ENCODE results near the gene MAPK8IP1.

The MAPK8IP1 gene

GRCh38 chr11:45927332-45927683, 41.9 kb downstream of the MAPK8IP1 start:
- TF ChIP-seq, protein P1, sequence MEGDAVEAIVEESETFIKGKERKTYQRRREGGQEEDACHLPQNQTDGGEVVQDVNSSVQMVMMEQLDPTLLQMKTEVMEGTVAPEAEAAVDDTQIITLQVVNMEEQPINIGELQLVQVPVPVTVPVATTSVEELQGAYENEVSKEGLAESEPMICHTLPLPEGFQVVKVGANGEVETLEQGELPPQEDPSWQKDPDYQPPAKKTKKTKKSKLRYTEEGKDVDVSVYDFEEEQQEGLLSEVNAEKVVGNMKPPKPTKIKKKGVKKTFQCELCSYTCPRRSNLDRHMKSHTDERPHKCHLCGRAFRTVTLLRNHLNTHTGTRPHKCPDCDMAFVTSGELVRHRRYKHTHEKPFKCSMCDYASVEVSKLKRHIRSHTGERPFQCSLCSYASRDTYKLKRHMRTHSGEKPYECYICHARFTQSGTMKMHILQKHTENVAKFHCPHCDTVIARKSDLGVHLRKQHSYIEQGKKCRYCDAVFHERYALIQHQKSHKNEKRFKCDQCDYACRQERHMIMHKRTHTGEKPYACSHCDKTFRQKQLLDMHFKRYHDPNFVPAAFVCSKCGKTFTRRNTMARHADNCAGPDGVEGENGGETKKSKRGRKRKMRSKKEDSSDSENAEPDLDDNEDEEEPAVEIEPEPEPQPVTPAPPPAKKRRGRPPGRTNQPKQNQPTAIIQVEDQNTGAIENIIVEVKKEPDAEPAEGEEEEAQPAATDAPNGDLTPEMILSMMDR (IDR thresholded peaks at IDR 0.05; ENCODE audit: low read depth, low read length) = no peak
- no peak for DNase-seq (ENCODE audit: extremely low read depth, low read depth)

DNA sequence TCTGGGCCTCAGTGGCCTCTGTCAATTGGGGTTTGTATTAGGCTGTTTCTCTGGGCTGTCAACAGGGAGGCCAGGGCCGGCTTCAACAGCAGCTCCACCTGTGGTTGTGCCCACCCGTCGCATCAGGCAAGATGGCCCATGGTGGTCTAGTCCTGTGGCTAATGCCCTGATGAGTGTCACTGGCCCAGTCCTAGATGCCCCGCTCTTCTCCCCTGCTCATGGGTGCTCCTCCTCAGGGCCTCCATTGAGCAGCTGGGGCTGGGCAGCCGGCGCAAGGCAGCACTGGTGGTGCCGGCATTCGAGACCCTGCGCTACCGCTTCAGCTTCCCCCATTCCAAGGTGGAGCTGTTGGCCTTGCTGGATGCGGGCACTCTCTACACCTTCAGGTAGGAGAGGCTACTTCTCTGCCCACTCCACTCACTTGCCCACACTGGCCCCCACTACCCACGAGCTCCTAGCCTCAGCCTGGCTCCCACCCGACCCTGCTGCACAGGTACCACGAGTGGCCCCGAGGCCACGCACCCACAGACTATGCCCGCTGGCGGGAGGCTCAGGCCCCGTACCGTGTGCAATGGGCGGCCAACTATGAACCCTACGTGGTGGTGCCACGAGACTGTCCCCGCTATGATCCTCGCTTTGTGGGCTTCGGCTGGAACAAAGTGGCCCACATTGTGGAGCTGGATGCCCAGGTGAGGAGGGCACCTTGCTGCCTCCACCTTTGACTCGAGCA, 42.4 kb downstream of the MAPK8IP1 start:
- TF ChIP-seq, protein P1 (IDR thresholded peaks at IDR 0.05; ENCODE audit: low read depth, low read length) = no peak
- DNase-seq (ENCODE audit: extremely low read depth, low read depth) = no peak

GRCh38 chr11:45928535-45929215, 43.2 kb downstream of the MAPK8IP1 start:
- no peak for DNase-seq (ENCODE audit: extremely low read depth, low read depth)
- TF ChIP-seq, protein P1 (IDR thresholded peaks at IDR 0.05; ENCODE audit: low read depth, low read length) = no peak

GRCh38 chr11:45929486-45930030, 44.1 kb downstream of the MAPK8IP1 start:
- no peak for DNase-seq (ENCODE audit: extremely low read depth, low read depth)

DNA sequence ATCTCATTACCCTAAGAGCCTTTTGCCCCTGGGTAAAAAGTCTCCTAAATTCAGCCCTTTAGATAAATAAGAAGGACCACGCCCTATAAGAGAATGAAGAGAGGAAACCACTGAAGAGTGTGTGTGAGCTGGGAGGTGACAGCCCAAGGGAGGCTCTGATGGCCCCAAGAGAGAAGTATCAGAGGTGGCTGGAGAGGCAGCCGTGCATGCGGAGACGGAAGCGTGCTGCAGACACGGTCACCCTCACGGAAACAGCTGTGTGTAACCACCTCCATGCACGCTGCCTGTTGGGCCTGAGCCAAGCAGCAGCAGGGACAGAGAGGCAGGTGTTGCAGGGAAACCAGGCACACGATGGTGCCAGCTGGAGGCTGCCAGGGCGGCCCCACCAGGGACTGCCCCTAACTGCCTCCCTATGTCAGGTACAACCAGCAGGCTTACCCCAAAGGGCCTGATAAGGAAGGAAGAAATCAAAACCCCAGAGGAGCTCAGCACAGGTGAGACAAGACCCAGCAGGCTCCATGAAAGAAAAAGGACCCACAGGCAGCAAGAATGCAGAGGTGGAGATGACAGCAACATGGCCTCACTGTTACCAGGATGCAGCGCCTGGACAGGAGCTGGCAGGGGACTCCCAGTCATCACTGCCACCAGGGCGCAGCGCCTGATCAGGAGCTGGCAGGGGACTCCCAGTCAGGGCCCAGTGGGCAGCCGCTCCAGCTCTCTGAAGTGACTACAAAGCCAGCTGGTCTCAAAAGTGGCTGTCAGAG, 44.8 kb downstream of the MAPK8IP1 start:
- DNase-seq (ENCODE audit: extremely low read depth, low read depth) = no peak
- TF ChIP-seq, protein P1 (IDR thresholded peaks at IDR 0.05; ENCODE audit: low read depth, low read length) = no peak

More at GRCh38 chr11:45929486-45930030, 44.1 kb downstream of the MAPK8IP1 start:
- TF ChIP-seq, protein P1 (IDR thresholded peaks at IDR 0.05; ENCODE audit: low read depth, low read length) = no peak

- TF ChIP-seq, protein P1 (IDR thresholded peaks at IDR 0.05; ENCODE audit: low read depth, low read length) = no peak
- DNase-seq (ENCODE audit: extremely low read depth, low read depth) = no peak
Observed at GRCh38 chr11:45930951-45931570, 45.6 kb downstream of the MAPK8IP1 start.

All from AG09319 (cell line).